Breast epithelium (tissue), 4 donors: ENCODE data around the gene F2RL1. TPM values are rescaled to one million over a fixed set of nuclear protein-coding genes. Genes with fewer than 3 reads are reported as not detected.
"Not testable (repeated sequence)": the region's sequence is repeated elsewhere in the genome, so short reads cannot be mapped to it uniquely, and the experiment has no call there.

ENCODE experiments used
- DNase-seq, 2 donors: peaks; one replicate each; pipeline ENCODE4 v3.0.0-alpha.2; 2019; ENCODE audit warnings: low spot score in 2 of 2
- H3K27ac ChIP-seq, 2 donors: fragments of 200-600 bp; sonication (generic) in 1 of 2; one replicate each; pipeline ENCODE4 v1.5.1; 2016 to 2019; ENCODE audit warnings: mild to moderate bottlenecking in 1 of 2
- H3K27me3 ChIP-seq, 2 donors: fragments of 200-600 bp; sonication (generic) in 1 of 2; one replicate each; pipeline versions ENCODE4 v1.5.1 to v1.6.0; 2017 to 2019; ENCODE audit warnings: control low read depth in 1 of 2, mild to moderate bottlenecking in 1 of 2
- H3K36me3 ChIP-seq: fragments of 200-600 bp; one replicate; pipeline ENCODE4 v1.5.1; 2019
- H3K4me1 ChIP-seq, 2 donors: fragments of 200-600 bp; sonication (generic); one replicate each; pipeline ENCODE4 v1.5.1; 2016 to 2019; ENCODE audit warnings: control low read depth in 1 of 2
- H3K4me3 ChIP-seq, 3 donors: fragments of 200-600 bp; sonication (generic); 1 replicate in 2 of 3; 2 replicates in 1 of 3; pipeline ENCODE4 v1.5.1; 2016 to 2019; ENCODE audit warnings: mild to moderate bottlenecking in 3 of 3, moderate library complexity in 2 of 3
- H3K9me3 ChIP-seq, 2 donors: fragments of 200-600 bp; sonication (generic) in 1 of 2; one replicate each; pipeline ENCODE4 v1.5.1; 2016 to 2019; ENCODE audit warnings: control low read depth in 1 of 2
- CTCF ChIP-seq, 3 donors: fragments of 450-650 bp; IDR thresholded peaks; one replicate each; pipeline ENCODE4 v1.5.1; 2016 to 2017; ENCODE audit warnings: antibody characterized with exemption in 3 of 3, mild to moderate bottlenecking in 3 of 3, moderate library complexity in 3 of 3
- POLR2A ChIP-seq: fragments of 450-650 bp; IDR thresholded peaks from one replicate; pipeline ENCODE4 v1.6.1; 2016; ENCODE audit warnings: antibody characterized with exemption, mild to moderate bottlenecking, moderate library complexity
- POLR2AphosphoS5 ChIP-seq, 3 donors: sonication (generic); formaldehyde crosslinking; IDR thresholded peaks; one replicate each; pipeline ENCODE4 v1.6.1; 2017; ENCODE audit warnings: antibody characterized with exemption in 3 of 3
- intact Hi-C: fragments of 100-400 bp; cut with DNase I; formaldehyde crosslinking; loops from one replicate; pipeline ENCODE4 v1.15.1; 2023; ENCODE audit warnings: low total_unique reads
- total RNA-seq, 3 donors: library from RNA; depleted of rRNA; stranded (reverse); fragments of >200 nt; gene quantifications; one replicate each; pipeline ENCODE4 v1.1.0, GENCODE V29; 2016

The F2RL1 gene
- total RNA-seq, 3 donors from 2014 or later, result 0.64 to 13.8 (median 5.6) TPM

DNA sequence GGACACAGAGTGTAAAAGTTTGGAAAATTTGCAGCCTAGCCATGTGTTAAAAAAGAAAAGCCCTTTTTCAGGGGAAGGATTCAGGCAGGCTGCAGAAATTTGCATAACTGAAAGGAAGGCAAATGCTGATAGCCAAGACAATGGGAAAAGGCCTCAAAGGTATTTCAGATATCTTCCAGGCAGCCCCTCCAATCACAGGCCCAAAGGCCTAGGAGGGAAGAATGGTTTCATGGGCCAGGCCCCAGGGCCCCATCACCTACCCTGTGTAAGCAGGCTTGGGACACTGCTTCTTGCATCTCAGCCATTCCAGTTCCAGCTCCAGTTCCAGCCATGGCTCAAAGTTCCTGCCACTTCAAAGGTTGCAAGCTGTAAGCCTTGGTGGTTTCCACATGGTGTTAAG is 35.8 kb downstream of the F2RL1 start:
- Histone ChIP-seq H3K4me3 (no peak overlapping the region), H3K27me3 (no peaks in the 10 kb centered on the region), H3K9me3 (no peaks in the 10 kb centered on the region), H3K27ac (no peak overlapping the region), H3K4me1 (no peaks in the 10 kb centered on the region), H3K36me3 (no peaks in the 10 kb centered on the region)
- no peak for TF ChIP-seq CTCF (IDR thresholded peaks at IDR 0.05)
- TF ChIP-seq POLR2AphosphoS5 (IDR thresholded peaks at IDR 0.05), result no peak
- TF ChIP-seq POLR2A, result no peak
- no peak for DNase-seq
- intact Hi-C loops, result no loop called here

DNA sequence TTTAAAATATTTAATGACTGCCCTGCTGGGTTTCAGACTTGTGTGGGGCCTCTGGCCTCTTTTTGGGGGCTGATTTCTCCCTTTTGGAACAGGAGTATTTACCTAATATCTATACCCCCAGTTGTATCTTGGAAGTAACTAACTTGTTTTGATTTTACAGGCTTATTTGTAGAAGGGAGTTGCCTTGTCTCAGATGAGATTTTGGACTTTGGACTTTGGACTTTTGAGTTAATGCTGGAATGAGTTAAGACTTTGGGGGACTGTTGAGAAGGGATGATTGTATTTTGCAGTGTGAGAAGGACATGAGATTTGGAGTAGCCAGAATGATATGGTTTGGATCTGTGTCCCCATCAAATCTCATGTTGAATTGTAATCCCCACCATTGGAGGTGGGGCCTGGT is 36.7 kb downstream of the F2RL1 start:
- intact Hi-C loops, H3K4me3 ChIP-seq, H3K27me3 ChIP-seq, H3K9me3 ChIP-seq, H3K36me3 ChIP-seq, H3K27ac ChIP-seq, H3K4me1 ChIP-seq, DNase-seq: not testable (repeated sequence)

DNA sequence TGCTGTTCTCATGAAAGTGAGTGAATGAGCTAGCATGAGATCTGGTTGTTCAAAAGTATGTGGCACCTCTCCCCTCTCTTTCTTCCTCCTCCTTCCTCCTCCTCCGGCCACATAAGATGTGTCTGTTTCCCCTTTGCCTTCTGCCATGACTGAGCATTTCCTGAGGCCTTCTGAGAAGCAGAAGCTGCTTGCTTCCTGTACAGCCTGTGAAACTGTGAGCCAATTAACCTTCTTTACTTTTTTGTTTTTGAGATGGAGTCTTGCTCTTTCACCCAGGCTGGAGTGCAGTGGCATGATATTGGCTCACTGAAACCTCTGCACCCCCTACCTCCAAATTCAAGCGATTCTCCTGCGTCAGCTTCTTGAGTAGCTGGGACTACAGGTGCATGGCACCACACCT is 37.1 kb downstream of the F2RL1 start:
- Histone ChIP-seq H3K36me3 (no peaks in the 10 kb centered on the region), H3K27me3 (no peaks in the 10 kb centered on the region), H3K27ac (no peak overlapping the region), H3K4me3 (no peak overlapping the region), H3K9me3 (no peaks in the 10 kb centered on the region), H3K4me1 (no peaks in the 10 kb centered on the region)
- intact Hi-C loops, result no loop called here
- DNase-seq, result no peak
- no peak for TF ChIP-seq POLR2AphosphoS5 (IDR thresholded peaks at IDR 0.05)
- no peak for TF ChIP-seq POLR2A
- no peak for TF ChIP-seq CTCF (IDR thresholded peaks at IDR 0.05)

- H3K27me3 ChIP-seq, H3K27ac ChIP-seq: not testable (repeated sequence)
Observed at GRCh38 chr5:76856800-76857199, 38.0 kb downstream of the F2RL1 start.

GRCh38 chr5:76859591-76860247 is 40.9 kb downstream of the F2RL1 start:
- intact Hi-C loops, result no loop called here
- no peak for DNase-seq
- TF ChIP-seq POLR2AphosphoS5 (IDR thresholded peaks at IDR 0.05) (no peak), CTCF (IDR thresholded peaks at IDR 0.05) (no peak), POLR2A (no peak)
- no peaks in the 10 kb centered on the region for H3K9me3 ChIP-seq
- no peak overlapping the region for H3K4me3 ChIP-seq
- H3K27ac ChIP-seq, result no peak overlapping the region
- H3K4me1 ChIP-seq, result no peaks in the 10 kb centered on the region
- no peaks in the 10 kb centered on the region for H3K27me3 ChIP-seq
- no peaks in the 10 kb centered on the region for H3K36me3 ChIP-seq

More at GRCh38 chr5:76856800-76857199, 38.0 kb downstream of the F2RL1 start:
- H3K9me3 ChIP-seq, intact Hi-C loops, H3K4me3 ChIP-seq, H3K4me1 ChIP-seq, DNase-seq, H3K36me3 ChIP-seq: not testable (repeated sequence)

DNA sequence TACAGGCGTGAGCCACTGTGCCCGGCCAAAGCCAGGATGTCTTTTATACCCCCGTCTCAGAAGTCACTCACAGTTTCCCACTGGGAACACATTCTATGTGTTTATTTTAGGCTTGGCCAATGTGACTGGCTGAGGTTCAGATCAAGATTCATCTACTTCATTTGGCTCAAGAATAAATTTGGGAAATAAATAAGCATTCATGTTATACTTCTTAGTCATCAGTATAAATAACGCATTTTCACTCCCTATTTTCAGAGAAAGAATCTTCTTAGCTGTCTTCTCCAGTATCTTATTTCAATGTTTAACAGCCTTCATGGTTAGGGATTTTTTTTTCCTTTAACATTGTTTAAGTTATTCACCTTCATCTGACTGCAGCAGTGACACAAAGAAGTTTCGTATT is 42.8 kb downstream of the F2RL1 start:
- H3K36me3 ChIP-seq, result no peaks in the 10 kb centered on the region
- no peaks in the 10 kb centered on the region for H3K9me3 ChIP-seq
- H3K27me3 ChIP-seq, result no peaks in the 10 kb centered on the region
- no peak overlapping the region for H3K27ac ChIP-seq
- DNase-seq, result no peak
- H3K4me1 ChIP-seq, result no peaks in the 10 kb centered on the region
- H3K4me3 ChIP-seq, result no peak overlapping the region
- intact Hi-C loops, result no loop called here
- TF ChIP-seq POLR2A (no peak), POLR2AphosphoS5 (IDR thresholded peaks at IDR 0.05) (no peak), CTCF (IDR thresholded peaks at IDR 0.05) (no peak)
